IMR-90 (cell line): Measurements from ENCODE around the gene PADI1. TPM values are rescaled to one million over a fixed set of nuclear protein-coding genes. Genes with fewer than 3 reads are reported as not detected.

Experiments used
- ATAC-seq: fragments of 200-7000 bp; cut with Tn5 transposase; 2 replicates; pipeline ENCODE4 v1.9.1; 2020; ENCODE audit warnings: low read depth, mild to moderate bottlenecking, moderate library complexity
- BruUV-seq: library from RNA; stranded (reverse); fragments of 400-500 nt; replicated peaks from 2 replicates; lab custom pipeline; 2021; lab: Mats Ljungman, UMichigan
- CTCF ChIA-PET: fragments of 300-600 bp; formaldehyde crosslinking; extraction: SDS; loops from one replicate; lab custom pipeline; 2021; ENCODE audit warnings: antibody characterized with exemption; lab: Yijun Ruan, JAX
- POLR2A ChIA-PET: fragments of 300-600 bp; sonication (Branson Sonifier 250); formaldehyde crosslinking; loops from one replicate; lab custom pipeline; 2022; ENCODE audit warnings: antibody characterized with exemption; ENCODE audit not compliant: unreplicated experiment; lab: Charles Lee
- DNase-seq: peaks from one replicate; pipeline ENCODE4 v3.0.0; 2013
- H2AFZ ChIP-seq: replicated peaks from 2 replicates; pipeline ENCODE3; 2013; ENCODE audit warnings: low read length, mild to moderate bottlenecking; ENCODE audit not compliant: poor library complexity
- H2AK5ac ChIP-seq: 2 replicates; pipeline ENCODE4 v1.6.1; 2013; ENCODE audit warnings: low read depth, low read length, inconsistent platforms
- H2AK9ac ChIP-seq: replicated peaks from 2 replicates; pipeline ENCODE3; 2013; ENCODE audit warnings: mild to moderate bottlenecking, low read depth, low read length, moderate library complexity; ENCODE audit not compliant: poor library complexity
- H2BK120ac ChIP-seq: 2 replicates; pipeline ENCODE4 v1.6.1; 2013; ENCODE audit warnings: low read depth, low read length, inconsistent platforms
- H2BK15ac ChIP-seq: 3 replicates; pipeline ENCODE4 v1.6.1; 2013; ENCODE audit warnings: low read depth, low read length, inconsistent platforms
- H2BK20ac ChIP-seq: 2 replicates; pipeline ENCODE4 v1.6.1; 2013; ENCODE audit warnings: low read depth, mild to moderate bottlenecking, inconsistent platforms, low read length, moderate library complexity
- H2BK5ac ChIP-seq: 2 replicates; pipeline ENCODE4 v1.6.1; 2013; ENCODE audit warnings: mild to moderate bottlenecking, low read depth, low read length, inconsistent platforms; ENCODE audit not compliant: poor library complexity, severe bottlenecking
- H3K14ac ChIP-seq: replicated peaks from 2 replicates; pipeline ENCODE4 v1.6.1; 2013; ENCODE audit warnings: low read depth, low read length, inconsistent platforms
- H3K18ac ChIP-seq: 2 replicates; pipeline ENCODE4 v1.6.1; 2013; ENCODE audit warnings: low read depth, low read length, control low read depth
- H3K23ac ChIP-seq: 2 replicates; pipeline ENCODE4 v1.6.1; 2013; ENCODE audit warnings: low read depth, low read length, inconsistent platforms
- H3K27ac ChIP-seq: 2 replicates; pipeline ENCODE4 v1.5.1; 2013; ENCODE audit warnings: mild to moderate bottlenecking, control low read depth, low read length; ENCODE audit not compliant: insufficient read depth
- H3K27me3 ChIP-seq: 2 replicates; pipeline ENCODE4 v1.6.1; 2013; ENCODE audit warnings: low read length; ENCODE audit not compliant: control insufficient read depth, insufficient read depth
- H3K36me3 ChIP-seq: 2 replicates; pipeline ENCODE4 v1.6.1; 2013; ENCODE audit warnings: low read length, mixed read lengths; ENCODE audit not compliant: control insufficient read depth, insufficient read depth
- H3K4ac ChIP-seq: 2 replicates; pipeline ENCODE4 v1.6.1; 2013; ENCODE audit warnings: low read depth, low read length, inconsistent platforms
- H3K4me1 ChIP-seq: 2 replicates; pipeline ENCODE4 v1.6.1; 2013; ENCODE audit warnings: low read length, mixed read lengths; ENCODE audit not compliant: control insufficient read depth, insufficient read depth
- H3K4me2 ChIP-seq: 2 replicates; pipeline ENCODE4 v1.6.1; 2013; ENCODE audit warnings: low read depth, mild to moderate bottlenecking, control low read depth, low read length, moderate library complexity
- H3K4me3 ChIP-seq: 2 replicates; pipeline ENCODE4 v1.5.1; 2013; ENCODE audit warnings: low read depth, mild to moderate bottlenecking, control low read depth, low read length, moderate library complexity; ENCODE audit not compliant: insufficient read depth
- H3K56ac ChIP-seq: 2 replicates; pipeline ENCODE4 v1.6.1; 2013; ENCODE audit warnings: low read length, inconsistent platforms; ENCODE audit not compliant: insufficient read depth; ENCODE audit errors: extremely low read depth
- H3K79me1 ChIP-seq, 2 experiments: 2 replicates each; pipeline ENCODE4 v1.6.1; 2013; ENCODE audit warnings: low read length in 2 of 2, inconsistent platforms in 1 of 2, low read depth in 1 of 2
- H3K9ac ChIP-seq: 2 replicates; pipeline ENCODE4 v1.6.1; 2013; ENCODE audit warnings: low read depth, low read length, control low read depth
- H3K9me1 ChIP-seq: 2 replicates; pipeline ENCODE4 v1.6.1; 2013; ENCODE audit warnings: low read length, inconsistent platforms; ENCODE audit not compliant: insufficient read depth
- H3K9me3 ChIP-seq: 2 replicates; pipeline ENCODE4 v1.6.1; 2013; ENCODE audit warnings: low read length; ENCODE audit not compliant: control insufficient read depth, insufficient read depth
- H4K20me1 ChIP-seq: 2 replicates; pipeline ENCODE4 v1.6.1; 2013; ENCODE audit warnings: low read length, inconsistent platforms; ENCODE audit not compliant: insufficient read depth
- H4K5ac ChIP-seq: 2 replicates; pipeline ENCODE4 v1.6.1; 2013; ENCODE audit warnings: mild to moderate bottlenecking, low read depth, low read length, control low read depth
- H4K8ac ChIP-seq, 2 experiments: 2 replicates each; pipeline ENCODE4 v1.6.1; 2013; ENCODE audit warnings: low read depth in 2 of 2, low read length in 2 of 2, control low read depth in 1 of 2, inconsistent platforms in 1 of 2
- H4K91ac ChIP-seq: 2 replicates; pipeline ENCODE4 v1.6.1; 2013; ENCODE audit warnings: low read depth, low read length, inconsistent platforms; ENCODE audit not compliant: insufficient read depth
- BHLHE40 ChIP-seq: fragments of 150-350 bp; IDR thresholded peaks from 2 replicates; pipeline ENCODE4 v1.6.1; 2016; ENCODE audit warnings: mild to moderate bottlenecking, low read depth, low read length
- MXI1 ChIP-seq: IDR thresholded peaks from 2 replicates; pipeline ENCODE4 v1.6.1; 2012; ENCODE audit warnings: low read depth, mild to moderate bottlenecking, low read length, moderate library complexity, borderline replicate concordance
- NFE2L2 ChIP-seq: fragments of 150-350 bp; IDR thresholded peaks from 2 replicates; pipeline ENCODE4 v1.6.1; 2016; ENCODE audit warnings: low read depth, mild to moderate bottlenecking, low read length
- RAD21 ChIP-seq: IDR thresholded peaks from 2 replicates; pipeline ENCODE4 v1.6.1; 2012; ENCODE audit warnings: low read length, improper control_type of control experiment
- RCOR1 ChIP-seq: IDR thresholded peaks from 2 replicates; pipeline ENCODE4 v1.6.1; 2012; ENCODE audit warnings: mild to moderate bottlenecking, low read length, improper control_type of control experiment; ENCODE audit not compliant: insufficient replicate concordance
- SMC3 ChIP-seq: fragments of 150-350 bp; IDR thresholded peaks from 2 replicates; pipeline ENCODE4 v1.6.1; 2016; ENCODE audit warnings: low read depth, mild to moderate bottlenecking, antibody characterized with exemption, low read length, moderate library complexity
- WGBS, 2 experiments: methylation state at CpG; one replicate each; pipeline versions ENCODE4 v1.1.5 to v1.1.7; 2013; ENCODE audit warnings: missing lambda C conversion rate in 2 of 2; ENCODE audit not compliant: insufficient read length in 1 of 2; ENCODE audit errors: extremely low coverage in 2 of 2; 5-methylcytosine and 5-hydroxymethylcytosine counted together
- dilution Hi-C: fragments of 300-500 bp; cut with HindIII; formaldehyde crosslinking; loops from one replicate; pipeline ENCODE4 v1.14.3; 2018; ENCODE audit warnings: low sequenced_read_pairs; ENCODE audit not compliant: unreplicated experiment
- in situ Hi-C: fragments of 300-500 bp; cut with MboI; formaldehyde crosslinking; loops from 3 replicates; pipeline ENCODE4 v1.14.3; 2019; ENCODE audit warnings: low sequenced_read_pairs, inconsistent platforms, mixed read lengths
- intact Hi-C: fragments of 100-400 bp; cut with micrococcal nuclease; formaldehyde crosslinking; loops from 2 replicates; pipeline ENCODE4 v1.10.0; 2022
- polyA plus RNA-seq, 3 experiments: library from polyadenylated mRNA; depleted of rRNA; stranded (reverse); fragments of >200 nt; gene quantifications; 2 replicates each; pipeline ENCODE4 v1.2.3, GENCODE V29; 2012; ENCODE audit warnings: low replicate concordance in 1 of 3
- total RNA-seq: library from RNA; depleted of rRNA; stranded (reverse); fragments of >200 nt; gene quantifications from 2 replicates; pipeline ENCODE4 v1.2.3, GENCODE V29; 2012
- TF ChIP-seq, protein P1 (sequence below): fragments of 150-350 bp; IDR thresholded peaks from 2 replicates; pipeline ENCODE4 v1.6.1; 2017; ENCODE audit warnings: mild to moderate bottlenecking, antibody characterized with exemption, low read length, low read depth
- TF ChIP-seq, protein P2 (sequence below): fragments of 150-350 bp; IDR thresholded peaks from 2 replicates; pipeline ENCODE4 v1.6.1; 2016; ENCODE audit warnings: low read depth, mild to moderate bottlenecking, low read length, moderate library complexity, borderline replicate concordance

Gene PADI1
- total and polyA plus RNA-seq, 2 of the 4 experiments (the other 2 are of a cell fraction): 0.17 TPM; not detected in 1

DNA sequence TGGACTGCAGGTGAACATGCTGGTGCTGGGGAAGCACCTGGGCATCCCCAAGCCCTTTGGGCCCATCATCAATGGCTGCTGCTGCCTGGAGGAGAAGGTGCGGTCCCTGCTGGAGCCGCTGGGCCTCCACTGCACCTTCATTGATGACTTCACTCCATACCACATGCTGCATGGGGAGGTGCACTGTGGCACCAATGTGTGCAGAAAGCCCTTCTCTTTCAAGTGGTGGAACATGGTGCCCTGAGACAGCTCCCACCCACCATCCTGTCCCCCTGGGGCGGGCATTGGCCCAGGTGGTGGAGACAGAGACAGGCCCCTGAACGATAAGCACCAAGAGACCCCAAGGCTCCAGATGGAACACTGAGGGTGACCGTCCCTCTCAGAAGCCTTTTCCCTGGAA, 77.9 kb downstream of the PADI1 start:
- 75% methylated on average over 1 of the region's 5 CpGs; no CpG with 5 or more reads in 1 of the 2 experiments for WGBS, 2 experiments
- POLR2A ChIA-PET: no interaction called here
- BruUV-seq: no TSS peak

More for the DNA sequence above, 77.9 kb downstream of the PADI1 start:
- dilution Hi-C loops: no loop called here
- no peak overlapping the region for H4K8ac ChIP-seq
- H3K9me3 ChIP-seq: no peaks in the 10 kb centered on the region; the same call in 1 of the 2 replicates
- H3K36me3 ChIP-seq: no peaks in the 10 kb centered on the region
- no peak overlapping the region for H2BK5ac ChIP-seq
- intact Hi-C loops: no loop called here
- H3K4me2 ChIP-seq: no peak overlapping the region
- no peak overlapping the region for H3K4me3 ChIP-seq
- no peaks in the 10 kb centered on the region for H3K79me1 ChIP-seq
- H3K14ac ChIP-seq: no peak overlapping the region
- no peak overlapping the region for H2AFZ ChIP-seq
- no peak overlapping the region for H2BK15ac ChIP-seq
- no peak for TF ChIP-seq NFE2L2
- TF ChIP-seq SMC3: no peak
- TF ChIP-seq RCOR1: no peak
- TF ChIP-seq RAD21: no peak
- TF ChIP-seq, protein P1, sequence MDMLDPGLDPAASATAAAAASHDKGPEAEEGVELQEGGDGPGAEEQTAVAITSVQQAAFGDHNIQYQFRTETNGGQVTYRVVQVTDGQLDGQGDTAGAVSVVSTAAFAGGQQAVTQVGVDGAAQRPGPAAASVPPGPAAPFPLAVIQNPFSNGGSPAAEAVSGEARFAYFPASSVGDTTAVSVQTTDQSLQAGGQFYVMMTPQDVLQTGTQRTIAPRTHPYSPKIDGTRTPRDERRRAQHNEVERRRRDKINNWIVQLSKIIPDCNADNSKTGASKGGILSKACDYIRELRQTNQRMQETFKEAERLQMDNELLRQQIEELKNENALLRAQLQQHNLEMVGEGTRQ: no peak
- TF ChIP-seq, protein P2, sequence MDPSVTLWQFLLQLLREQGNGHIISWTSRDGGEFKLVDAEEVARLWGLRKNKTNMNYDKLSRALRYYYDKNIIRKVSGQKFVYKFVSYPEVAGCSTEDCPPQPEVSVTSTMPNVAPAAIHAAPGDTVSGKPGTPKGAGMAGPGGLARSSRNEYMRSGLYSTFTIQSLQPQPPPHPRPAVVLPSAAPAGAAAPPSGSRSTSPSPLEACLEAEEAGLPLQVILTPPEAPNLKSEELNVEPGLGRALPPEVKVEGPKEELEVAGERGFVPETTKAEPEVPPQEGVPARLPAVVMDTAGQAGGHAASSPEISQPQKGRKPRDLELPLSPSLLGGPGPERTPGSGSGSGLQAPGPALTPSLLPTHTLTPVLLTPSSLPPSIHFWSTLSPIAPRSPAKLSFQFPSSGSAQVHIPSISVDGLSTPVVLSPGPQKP: no peak
- TF ChIP-seq MXI1: no peak
- no peak for TF ChIP-seq BHLHE40
- ATAC-seq (no peak), DNase-seq (no peak)
- CTCF ChIA-PET: no interaction called here
- H3K4ac ChIP-seq: no peak overlapping the region
- no peak overlapping the region for H2AK5ac ChIP-seq
- no peak overlapping the region for H3K56ac ChIP-seq
- no peaks in the 10 kb centered on the region for H3K9me1 ChIP-seq
- no peak overlapping the region for H3K27ac ChIP-seq
- no peak overlapping the region for H4K91ac ChIP-seq
- H2BK20ac ChIP-seq: no peak overlapping the region
- peaks cover 2% of the 10 kb centered on the region for H3K4me1 ChIP-seq
- H3K27me3 ChIP-seq: peaks cover 56% of the 10 kb centered on the region
- no peak overlapping the region for H4K5ac ChIP-seq
- H4K20me1 ChIP-seq: no peaks in the 10 kb centered on the region
- H2AK9ac ChIP-seq: no peak overlapping the region
- H3K18ac ChIP-seq: no peak overlapping the region
- in situ Hi-C loops: no loop called here
- H3K23ac ChIP-seq: no peak overlapping the region
- no peak overlapping the region for H3K9ac ChIP-seq
- no peak overlapping the region for H2BK120ac ChIP-seq
